Fibroblast of mammary gland (primary cell): ENCODE results near the gene WBP11.

Experiments used
- DNase-seq: peaks from one replicate; pipeline ENCODE4 v3.0.0-alpha.2; 2010; ENCODE audit warnings: low read depth
- H3K4me3 ChIP-seq: 2 replicates; pipeline ENCODE4 v1.5.1; 2011; ENCODE audit warnings: low read depth, mild to moderate bottlenecking, low read length, moderate library complexity; ENCODE audit not compliant: control insufficient read depth
- TF ChIP-seq, protein P1 (sequence below): conservative IDR thresholded peaks from 2 replicates; pipeline ENCODE4 v1.5.1; 2011; ENCODE audit warnings: low read depth, low read length, inconsistent platforms; ENCODE audit not compliant: control insufficient read depth, insufficient read depth

WBP11 gene

GRCh38 chr12:14781563-14781962 is 21.7 kb downstream of the WBP11 start:
- DNase-seq = no peak
- TF ChIP-seq, protein P1, sequence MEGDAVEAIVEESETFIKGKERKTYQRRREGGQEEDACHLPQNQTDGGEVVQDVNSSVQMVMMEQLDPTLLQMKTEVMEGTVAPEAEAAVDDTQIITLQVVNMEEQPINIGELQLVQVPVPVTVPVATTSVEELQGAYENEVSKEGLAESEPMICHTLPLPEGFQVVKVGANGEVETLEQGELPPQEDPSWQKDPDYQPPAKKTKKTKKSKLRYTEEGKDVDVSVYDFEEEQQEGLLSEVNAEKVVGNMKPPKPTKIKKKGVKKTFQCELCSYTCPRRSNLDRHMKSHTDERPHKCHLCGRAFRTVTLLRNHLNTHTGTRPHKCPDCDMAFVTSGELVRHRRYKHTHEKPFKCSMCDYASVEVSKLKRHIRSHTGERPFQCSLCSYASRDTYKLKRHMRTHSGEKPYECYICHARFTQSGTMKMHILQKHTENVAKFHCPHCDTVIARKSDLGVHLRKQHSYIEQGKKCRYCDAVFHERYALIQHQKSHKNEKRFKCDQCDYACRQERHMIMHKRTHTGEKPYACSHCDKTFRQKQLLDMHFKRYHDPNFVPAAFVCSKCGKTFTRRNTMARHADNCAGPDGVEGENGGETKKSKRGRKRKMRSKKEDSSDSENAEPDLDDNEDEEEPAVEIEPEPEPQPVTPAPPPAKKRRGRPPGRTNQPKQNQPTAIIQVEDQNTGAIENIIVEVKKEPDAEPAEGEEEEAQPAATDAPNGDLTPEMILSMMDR = no peak
- no peak overlapping the region for H3K4me3 ChIP-seq

DNA sequence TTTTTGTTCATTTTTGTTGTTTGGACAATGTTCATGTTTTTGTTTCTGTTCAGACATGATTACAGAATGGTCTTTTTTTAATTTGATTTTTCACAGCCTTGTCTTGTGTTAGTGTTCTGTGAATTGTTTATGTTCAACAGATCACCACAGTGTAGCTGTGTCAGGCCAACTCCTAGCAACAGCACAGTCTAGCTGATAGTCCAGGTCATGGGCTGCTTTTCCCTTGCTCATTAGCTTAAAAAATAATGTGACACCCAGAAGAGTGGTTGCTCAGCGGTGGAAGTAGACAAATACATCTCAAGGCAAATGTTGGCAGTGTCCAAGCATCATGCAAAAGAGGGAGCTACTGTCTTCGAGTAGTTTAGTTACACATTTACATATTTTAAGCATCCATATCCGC is 22.4 kb downstream of the WBP11 start:
- no peak for DNase-seq
- no peak overlapping the region for H3K4me3 ChIP-seq
- TF ChIP-seq, protein P1 = no peak

GRCh38 chr12:14779834-14780233 is 23.4 kb downstream of the WBP11 start:
- TF ChIP-seq, protein P1 = no peak
- DNase-seq = no peak
- no peak overlapping the region for H3K4me3 ChIP-seq

GRCh38 chr12:14777271-14777670 is 26.0 kb downstream of the WBP11 start:
- TF ChIP-seq, protein P1 = no peak
- H3K4me3 ChIP-seq = no peak overlapping the region
- no peak for DNase-seq

GRCh38 chr12:14776236-14776961 is 26.9 kb downstream of the WBP11 start:
- H3K4me3 ChIP-seq = no peak overlapping the region
- peak; percentile 44 for DNase-seq
- TF ChIP-seq, protein P1 = peak; percentile 37

- TF ChIP-seq, protein P1 = no peak
- peak; percentile 68 for DNase-seq
- H3K4me3 ChIP-seq = peak overlapping the region; percentile 92
Observed at GRCh38 chr12:14775636-14775980, 27.7 kb downstream of the WBP11 start.
